GM18873 (cell line): ENCODE data around the gene TSR1.

Source experiments
- ATAC-seq: cut with Tn5 transposase; IDR thresholded peaks from one replicate; pipeline ENCODE4 v1.9.1; 2021; ENCODE audit warnings: mild to moderate bottlenecking, moderate library complexity, moderate number of reproducible peaks; ENCODE audit not compliant: unreplicated experiment, low FRiP score

Gene TSR1

DNA sequence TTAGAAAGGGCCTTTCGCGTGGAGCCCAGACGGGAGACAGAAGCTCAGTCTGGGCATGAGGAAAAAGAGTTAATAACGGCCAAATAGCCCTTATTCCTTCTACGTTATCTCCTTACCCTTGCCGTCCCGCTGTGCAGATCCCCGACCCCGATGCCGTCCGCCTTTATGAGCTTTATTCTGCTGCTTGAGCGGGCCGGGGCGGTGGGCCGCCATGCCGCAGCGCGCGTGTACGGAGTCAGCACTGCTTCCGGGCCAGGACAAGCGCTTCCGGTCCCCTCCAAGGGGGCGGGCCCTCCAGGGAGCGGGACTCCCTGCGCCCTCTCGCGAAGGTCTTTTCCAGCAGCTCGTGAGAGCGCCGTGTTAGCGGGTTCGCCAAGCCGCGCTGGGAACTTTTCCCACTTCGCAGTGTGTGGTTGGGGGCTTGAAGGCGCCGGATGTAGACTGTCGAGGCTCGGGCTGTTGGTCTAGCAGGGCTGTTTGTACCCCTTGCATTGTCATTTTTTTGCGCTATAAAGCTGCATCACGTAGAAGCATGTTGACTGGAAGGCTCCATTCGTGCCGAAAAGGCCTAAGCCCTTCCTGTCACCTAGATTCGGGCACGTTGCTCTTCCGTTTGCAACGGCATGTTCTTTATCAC is at the start of gene TSR1:
TSR1 (minus strand) TSS at position 243 of the 637 bp plus-strand sequence; CDS start at position 213, 30 bp downstream.
- ATAC-seq = peak; percentile 66

DNA sequence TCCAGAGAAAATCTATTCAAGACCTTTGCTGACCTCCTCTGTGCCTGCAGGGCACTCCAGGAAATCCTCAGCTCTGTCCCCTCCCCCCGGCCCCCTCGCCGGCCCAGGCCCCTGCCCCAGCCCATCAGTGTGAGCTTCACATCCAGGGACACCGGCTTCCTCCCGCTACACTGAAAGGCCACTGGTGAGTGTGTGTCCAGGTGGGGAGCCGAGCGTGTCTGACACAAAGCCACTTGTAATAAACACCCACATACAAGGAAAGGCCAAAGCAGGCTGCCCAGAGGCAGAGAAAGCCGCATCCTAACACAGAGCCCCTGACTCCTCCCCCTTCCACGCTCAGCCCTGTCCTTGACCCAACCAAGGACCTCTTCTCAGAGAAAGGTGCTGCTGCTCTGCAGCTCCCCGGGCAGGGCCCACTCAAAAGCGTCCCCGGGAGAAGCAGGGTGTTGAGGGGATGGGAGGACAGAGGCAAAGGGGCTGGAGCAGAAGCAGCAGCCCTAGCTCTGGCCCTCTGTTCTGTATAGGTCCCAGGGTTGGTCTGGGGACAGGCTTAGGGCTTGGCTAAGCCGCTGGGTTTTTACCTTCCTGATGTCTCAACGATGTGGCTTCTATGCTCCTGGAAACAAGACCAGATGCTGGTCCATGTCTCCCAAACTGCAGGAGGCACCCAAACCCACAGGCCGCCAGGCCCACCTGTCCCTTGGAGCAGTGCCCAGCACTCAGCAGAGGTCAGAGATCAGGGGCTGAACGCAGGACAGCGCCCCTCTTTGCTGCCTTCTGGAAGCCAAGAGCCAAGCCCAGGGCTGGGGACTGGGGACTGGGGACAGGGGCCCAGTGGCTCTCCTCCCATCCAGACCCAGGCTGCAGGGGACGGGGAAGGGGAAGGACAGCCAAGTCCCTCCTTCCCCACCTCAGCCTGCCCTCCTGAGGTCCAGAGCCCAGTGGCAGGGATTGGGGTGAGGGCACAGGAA is 49.3 kb upstream of the TSR1 start:
- no peak for ATAC-seq

DNA sequence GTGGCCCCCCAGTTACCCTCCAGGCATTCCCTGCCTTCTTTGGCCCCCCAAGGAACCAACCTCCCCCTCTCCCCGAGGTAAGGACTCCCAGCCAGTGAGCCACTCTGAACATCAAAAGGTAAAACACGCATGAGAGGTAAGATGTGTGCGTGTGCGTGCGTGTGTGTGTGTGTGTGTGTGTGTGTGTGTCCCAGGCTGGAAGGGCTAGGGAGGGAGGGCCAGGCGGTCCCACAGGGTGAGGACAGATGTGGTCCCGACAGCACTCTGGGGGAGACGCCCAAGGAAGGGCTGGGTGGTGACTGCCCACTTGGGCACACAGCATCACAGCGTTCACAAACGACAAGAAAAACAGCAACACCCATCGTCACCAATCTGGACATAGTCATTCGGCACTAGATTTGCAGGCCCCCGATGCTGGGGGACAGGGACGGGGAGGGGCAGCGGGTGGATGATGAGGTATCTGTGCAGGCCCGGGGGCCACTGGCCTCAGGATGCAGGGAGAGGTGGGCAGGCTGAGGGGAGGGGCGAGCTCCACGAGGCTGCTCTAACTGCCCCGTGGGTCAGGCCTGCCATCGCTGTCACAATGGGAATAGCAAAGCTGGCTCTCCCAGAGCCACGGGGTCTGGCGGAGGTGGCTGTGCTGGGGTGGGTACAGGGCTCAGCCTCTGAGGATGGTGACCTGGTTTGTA is 48.3 kb upstream of the TSR1 start:
- ATAC-seq = no peak

DNA sequence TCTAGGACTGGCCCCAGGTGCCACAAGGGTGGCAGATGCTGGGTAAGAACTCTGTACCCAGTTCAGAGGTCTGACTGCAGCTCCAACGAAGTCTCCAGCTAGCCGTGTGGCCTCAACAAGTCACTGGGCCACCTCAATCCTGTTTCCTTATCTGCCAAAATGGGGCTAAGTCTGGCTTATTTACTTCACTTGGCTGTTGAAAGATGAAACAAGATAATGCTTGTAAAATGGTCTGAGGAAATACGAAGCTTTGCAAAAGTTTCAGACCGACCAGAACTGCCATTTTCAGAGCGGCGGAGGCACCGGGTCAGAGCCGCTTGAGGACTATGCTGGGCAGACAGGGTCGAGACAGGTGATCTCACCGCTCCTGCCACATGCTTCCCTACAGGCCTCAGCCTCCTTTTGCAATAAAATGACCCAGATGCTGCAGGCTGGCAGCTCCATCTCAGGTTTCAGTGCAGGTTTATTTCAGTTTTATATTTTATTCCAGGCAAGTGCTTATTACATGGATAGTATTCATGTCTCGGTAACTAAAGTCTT is 47.4 kb upstream of the TSR1 start:
- no peak for ATAC-seq

DNA sequence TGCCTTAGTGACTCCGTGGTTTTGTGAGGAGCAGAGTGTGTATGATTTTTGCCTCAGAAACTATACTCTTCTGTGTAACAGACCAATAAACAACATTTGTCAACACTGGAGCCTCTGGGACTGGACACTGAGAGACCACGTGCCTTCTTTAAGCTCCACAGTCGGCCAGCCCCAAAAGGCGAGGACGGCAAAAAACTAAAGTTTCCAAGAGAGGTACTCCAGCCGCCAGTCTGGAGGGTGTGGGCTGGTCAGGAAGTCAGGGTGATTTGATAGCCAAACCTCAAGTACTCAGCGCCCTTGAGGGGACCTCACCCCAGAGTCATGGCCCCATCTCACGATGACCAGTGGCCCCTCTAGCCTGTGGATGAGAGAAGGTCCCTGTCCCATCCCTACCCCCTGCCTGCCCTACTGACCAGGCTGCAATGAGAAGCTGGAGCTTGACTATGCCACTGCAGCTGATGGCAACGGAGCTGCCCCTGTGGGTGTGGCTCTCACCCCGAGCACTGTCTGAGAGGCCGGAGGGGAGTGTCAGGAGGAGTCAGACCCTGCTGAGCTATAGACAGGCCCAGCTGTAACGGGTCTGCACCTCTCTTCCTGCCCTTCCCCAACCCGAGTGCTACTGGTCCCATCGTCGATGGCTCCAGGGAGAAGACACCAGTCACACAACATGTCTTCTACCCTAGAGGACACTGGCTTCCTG is 44.8 kb upstream of the TSR1 start:
- ATAC-seq = no peak

DNA sequence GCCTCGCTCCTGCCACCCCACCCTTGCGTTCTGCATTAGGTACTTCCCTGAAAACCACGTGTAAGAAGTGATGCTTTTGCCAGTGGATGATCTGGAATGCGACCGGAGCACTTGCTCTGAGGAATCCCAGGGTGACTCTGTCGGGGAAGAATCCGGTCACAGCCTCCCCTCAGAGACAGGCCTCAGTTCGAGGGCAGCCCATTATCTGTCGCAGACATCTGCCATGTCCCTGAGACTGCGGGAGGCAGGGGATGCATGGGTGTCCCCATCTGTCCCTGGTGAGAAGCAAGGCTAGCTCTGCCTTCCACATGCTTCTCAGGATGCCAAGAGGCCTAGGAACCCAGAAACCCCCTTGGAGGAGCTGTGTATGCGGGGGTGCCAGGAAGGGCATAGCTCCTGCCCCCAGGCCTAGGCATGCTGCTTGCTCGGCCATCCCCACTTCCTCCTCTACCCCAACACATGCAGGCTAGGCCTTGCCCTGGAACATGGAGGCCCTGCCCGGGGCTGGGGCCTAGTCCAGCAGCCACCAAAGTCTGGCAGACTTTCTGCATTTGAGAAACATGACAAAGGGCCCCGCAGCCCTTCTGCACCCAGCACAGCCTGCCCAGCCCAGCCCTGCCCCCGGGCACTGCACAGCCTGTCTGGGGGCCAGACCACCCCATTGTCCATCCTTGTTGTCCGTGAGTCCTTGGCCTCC is 44.1 kb upstream of the TSR1 start:
- no peak for ATAC-seq

DNA sequence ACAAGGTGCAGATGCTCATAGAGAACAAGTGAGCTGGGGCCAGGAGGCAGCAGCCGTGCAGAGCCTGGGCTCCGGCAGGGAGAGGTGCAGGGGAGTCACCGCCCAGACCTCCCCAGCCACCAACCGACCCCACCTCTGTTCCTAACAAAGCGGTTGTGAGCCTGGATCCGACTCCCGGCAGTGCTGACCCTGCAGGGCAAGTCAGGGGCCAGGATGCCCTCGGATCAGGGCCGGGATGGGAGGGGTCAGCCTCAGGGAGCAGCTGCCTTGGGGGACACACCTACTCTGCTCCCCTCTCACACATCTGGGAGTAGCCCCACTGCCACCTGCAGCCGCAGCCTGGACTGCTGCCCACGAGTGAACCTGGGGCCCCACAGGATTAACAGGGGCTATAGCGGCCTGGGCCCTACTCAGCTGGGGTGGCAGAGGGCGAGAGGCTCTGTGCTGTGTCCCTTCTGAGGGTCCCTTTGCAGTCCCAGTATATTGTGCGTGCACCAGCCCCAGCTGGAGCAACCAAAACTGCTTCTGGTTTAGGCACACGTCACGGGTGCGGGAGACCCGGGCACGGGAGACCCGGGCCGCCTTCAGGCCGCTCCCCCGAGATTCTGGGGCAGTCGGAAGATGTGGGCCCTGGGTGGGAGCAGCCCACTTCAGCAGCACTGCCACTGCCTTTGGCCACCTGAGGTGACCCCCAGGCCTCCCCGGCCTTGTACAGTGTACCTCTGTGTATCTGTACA is 43.4 kb upstream of the TSR1 start:
- ATAC-seq = no peak

DNA sequence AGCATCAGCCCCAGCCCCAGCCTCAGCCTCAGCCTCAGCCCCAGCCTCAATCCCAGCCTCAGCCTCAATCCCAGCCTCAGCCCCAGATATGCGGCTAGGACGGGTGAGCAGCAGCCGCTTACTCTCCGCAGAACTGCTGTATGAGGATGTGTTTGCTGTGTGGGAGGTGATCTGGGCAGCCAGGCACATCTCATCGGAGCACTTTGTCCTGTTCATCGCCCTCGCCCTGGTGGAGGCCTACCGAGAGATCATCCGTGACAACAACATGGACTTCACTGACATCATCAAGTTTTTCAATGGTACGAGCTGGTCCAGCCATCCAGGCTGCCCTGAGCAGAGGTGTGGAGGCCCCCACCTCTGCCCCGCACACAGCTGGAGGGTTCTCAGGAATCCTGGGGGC is 42.6 kb upstream of the TSR1 start:
- no peak for ATAC-seq

DNA sequence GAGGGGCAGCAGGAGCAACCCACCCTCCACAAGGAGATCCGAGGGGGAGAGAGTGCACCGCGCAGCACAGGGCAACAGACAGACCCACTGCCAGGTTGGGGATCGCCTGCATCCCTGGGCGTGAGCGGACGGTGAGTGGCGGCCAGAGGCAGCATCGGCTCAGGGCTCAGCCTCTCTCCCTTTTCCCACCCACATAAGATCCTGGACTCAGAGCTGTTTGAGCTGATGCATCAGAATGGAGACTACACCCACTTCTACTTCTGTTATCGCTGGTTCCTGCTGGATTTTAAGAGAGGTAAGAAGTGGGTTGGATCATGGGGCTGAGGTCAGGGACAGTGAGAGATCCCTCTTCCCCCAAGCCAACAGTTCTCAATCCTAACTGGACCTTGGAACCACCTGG is 41.4 kb upstream of the TSR1 start:
- ATAC-seq = no peak

DNA sequence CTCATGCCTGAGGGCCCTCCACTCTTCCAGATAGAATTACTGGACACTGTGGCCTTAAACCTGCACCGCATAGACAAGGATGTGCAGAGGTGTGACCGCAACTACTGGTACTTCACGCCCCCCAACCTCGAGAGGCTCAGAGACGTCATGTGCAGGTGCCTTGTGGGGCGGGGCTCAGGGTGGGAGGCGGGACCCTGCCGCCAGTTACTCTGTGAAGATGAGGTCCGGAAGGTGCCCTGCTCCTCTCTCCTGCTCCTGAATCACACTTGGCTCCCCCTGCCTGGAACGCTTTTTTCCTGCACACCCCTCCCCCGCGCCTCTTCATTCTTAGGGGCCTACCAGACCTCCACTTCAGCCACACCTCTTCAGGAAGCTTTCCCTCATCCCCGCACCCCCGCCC is 39.9 kb upstream of the TSR1 start:
- no peak for ATAC-seq

DNA sequence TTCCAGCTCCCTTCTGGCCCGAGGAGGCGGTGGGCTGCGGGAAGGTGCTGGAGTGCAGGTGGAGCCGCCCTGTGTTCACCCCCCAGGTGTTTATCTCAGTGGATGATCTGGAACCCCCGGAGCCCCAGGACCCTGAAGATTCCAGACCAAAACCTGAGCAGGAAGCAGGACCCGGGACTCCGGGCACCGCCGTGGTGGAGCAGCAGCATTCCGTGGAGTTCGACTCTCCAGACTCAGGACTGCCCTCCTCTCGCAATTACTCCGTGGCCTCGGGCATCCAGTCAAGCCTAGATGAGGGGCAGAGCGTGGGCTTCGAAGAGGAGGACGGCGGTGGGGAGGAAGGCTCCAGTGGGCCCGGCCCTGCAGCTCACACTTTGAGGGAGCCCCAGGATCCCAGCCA is 39.1 kb upstream of the TSR1 start:
- ATAC-seq = no peak

DNA sequence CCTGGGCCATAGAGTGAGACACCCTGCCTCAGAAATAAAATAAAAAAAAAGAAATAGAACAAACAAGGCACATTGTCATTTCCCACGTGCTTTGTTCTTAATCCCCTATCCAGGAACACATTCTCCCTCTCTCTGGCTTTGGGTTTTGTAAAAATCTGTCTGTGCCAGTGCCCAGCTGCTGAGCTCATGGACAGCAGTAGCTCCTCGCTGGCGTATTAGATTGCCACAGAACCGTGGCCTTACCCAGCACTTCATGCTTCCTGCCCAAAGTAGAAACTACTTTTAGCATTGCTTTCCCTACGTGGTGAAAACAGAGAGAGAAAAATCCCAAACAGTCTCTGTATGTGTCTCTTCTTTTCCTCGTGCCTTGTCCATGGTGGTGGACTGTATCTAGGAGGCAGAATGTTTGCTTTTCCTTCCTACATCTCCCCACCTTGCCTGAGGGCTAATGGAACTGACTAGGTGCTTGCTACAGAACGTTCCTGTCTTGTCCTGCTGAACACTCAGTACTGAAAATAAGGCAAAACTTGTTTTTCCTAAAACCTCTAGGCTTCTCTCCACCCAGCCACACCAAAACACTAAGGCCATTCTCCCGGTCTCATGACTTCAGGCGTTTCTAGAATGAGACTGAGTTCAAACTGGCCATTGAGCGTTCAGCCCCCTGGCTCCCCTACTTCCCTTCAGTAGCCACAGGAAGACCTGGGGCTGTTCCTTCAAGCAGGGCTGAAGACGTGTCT is 38.5 kb upstream of the TSR1 start:
- no peak for ATAC-seq

DNA sequence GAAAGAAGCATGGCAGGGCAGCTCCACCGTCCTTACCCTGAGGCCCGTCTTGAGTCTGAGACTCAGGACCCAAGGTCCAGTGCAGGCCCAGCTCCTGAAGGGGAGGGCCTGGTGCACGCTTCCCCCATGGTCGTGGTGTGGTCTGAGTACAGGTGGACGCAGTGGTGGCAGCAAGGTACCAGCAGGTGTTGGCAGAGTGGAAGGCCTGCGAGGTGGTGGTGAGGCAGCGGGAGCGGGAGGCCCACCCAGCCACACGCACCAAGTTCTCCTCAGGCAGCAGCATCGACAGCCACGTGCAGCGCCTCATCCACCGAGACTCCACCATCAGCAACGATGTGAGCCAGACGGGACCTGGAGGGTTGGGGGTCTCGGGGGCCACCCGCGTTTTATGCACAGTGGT is 36.9 kb upstream of the TSR1 start:
- ATAC-seq = no peak

DNA sequence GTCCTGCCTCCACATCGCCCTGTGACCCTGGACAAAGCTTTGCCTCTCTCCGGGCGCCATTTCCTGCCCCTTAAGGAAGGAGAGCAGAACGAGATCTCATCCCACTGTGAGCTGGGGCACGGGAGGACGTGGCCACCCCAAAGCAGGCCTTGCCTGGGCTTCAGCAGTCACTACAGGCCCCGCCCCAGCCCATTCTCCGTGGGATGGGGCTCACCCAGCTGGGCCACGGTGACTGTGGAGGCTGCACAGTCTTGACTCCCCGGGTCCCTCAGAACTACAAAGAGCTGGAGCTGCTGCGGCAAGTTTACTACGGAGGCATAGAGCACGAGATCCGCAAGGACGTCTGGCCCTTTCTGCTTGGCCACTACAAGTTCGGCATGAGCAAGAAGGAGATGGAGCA is 36.4 kb upstream of the TSR1 start:
- ATAC-seq = no peak

DNA sequence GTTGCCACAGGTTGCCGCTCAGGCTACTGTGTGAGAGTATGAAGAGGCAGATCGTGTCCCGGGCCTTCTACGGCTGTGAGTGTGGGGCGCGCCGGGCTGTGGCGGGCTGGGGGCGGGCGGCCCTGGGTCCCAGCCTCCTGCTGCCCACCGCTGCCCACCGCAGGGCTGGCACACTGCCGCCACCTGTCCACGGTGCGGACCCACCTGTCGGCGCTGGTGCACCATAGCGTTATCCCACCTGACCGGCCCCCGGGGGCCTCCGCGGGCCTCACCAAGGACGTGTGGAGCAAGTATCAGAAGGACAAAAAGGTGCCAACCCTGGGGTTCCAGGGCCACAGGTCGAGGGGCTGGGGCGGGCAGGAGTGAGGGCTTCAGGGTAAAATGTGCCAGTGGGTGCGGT is 35.9 kb upstream of the TSR1 start:
- no peak for ATAC-seq

DNA sequence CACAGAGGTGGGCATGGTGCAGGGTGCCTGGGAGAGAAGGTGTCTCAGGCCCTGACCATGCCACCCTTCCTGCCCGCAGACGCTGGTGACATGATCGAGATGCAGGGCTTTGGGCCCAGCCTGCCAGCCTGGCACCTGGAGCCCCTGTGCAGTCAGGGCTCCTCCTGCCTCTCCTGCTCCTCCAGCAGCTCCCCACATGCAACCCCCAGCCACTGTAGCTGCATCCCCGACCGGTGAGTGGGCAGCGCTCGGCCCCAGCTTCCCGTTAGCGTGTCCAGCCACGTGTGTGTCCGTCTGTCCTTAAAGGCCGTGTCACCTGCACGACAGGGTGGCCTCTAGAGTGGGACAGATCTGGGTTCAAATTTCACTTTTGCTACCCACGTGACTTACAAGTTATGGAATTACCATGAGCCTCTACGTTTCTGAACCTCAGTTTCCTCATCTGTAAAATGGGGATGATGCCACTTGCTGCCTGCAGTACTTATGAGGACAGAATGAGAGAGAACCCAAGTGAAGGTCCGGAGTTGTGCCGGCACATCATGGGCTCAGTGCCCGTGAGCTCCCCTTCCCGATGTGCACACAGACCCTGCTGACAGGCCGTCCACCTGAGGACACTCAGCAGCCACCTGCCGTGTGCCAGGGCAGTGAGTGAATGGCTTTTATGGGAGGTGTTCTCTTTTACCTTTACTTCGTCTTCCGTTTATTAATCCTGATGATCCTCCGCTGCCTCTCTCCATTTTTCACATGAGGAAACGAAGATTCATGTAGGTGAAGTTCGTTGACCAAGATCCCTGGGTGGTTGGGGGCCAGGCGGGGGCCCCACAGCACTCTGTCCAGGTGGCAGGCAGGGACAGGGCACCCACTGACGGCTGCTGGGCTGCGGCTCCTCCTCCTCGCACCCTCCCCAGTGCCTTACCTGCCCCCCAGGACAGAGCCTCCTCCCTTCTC is 35.2 kb upstream of the TSR1 start:
- ATAC-seq = no peak

DNA sequence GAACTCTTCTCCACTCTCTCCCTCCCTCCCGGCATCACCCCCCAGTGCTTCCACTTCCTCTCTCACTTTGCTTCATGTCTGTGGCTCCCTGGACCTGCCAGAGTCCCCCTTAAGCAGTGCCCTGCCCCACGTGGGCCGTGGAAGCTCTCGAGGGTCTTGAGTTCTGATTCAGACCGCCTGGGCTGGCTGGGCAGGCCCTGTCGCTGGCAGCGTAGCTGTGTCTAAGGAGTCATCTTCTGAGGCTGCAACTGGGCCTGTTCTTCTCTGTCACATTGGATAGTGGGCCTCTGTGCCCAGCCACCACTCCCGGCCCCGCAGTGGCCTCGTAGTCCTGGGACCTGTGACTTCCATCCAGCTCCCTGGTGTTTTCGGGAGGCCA is 33.9 kb upstream of the TSR1 start:
- no peak for ATAC-seq
